HepG2 (cell line): ENCODE measurements around the gene MTCP1.

Experiments used
- CBX5 ChIP-seq: sonication (generic); formaldehyde crosslinking; IDR thresholded peaks from 2 replicates; pipeline ENCODE4 v1.4.0; 2020; ENCODE audit warnings: missing genetic modification reagents, borderline replicate concordance
- ELK4 ChIP-seq: sonication (generic); formaldehyde crosslinking; IDR thresholded peaks from 2 replicates; pipeline ENCODE4 v1.9.0; 2021; ENCODE audit warnings: missing genetic modification reagents, borderline replicate concordance
- MAFG ChIP-seq: sonication (generic); formaldehyde crosslinking; IDR thresholded peaks from 2 replicates; pipeline ENCODE4 v1.5.1; 2020; ENCODE audit warnings: mild to moderate bottlenecking, missing genetic modification reagents
- PAX8 ChIP-seq: sonication (generic); formaldehyde crosslinking; IDR thresholded peaks from 2 replicates; pipeline ENCODE4 v1.8.0; 2022; ENCODE audit warnings: mild to moderate bottlenecking, missing genetic modification reagents, borderline replicate concordance
- ZFP37 ChIP-seq: sonication (generic); formaldehyde crosslinking; IDR thresholded peaks from 2 replicates; pipeline ENCODE4 v1.4.0; 2020; ENCODE audit warnings: missing genetic modification reagents, borderline replicate concordance

DNA sequence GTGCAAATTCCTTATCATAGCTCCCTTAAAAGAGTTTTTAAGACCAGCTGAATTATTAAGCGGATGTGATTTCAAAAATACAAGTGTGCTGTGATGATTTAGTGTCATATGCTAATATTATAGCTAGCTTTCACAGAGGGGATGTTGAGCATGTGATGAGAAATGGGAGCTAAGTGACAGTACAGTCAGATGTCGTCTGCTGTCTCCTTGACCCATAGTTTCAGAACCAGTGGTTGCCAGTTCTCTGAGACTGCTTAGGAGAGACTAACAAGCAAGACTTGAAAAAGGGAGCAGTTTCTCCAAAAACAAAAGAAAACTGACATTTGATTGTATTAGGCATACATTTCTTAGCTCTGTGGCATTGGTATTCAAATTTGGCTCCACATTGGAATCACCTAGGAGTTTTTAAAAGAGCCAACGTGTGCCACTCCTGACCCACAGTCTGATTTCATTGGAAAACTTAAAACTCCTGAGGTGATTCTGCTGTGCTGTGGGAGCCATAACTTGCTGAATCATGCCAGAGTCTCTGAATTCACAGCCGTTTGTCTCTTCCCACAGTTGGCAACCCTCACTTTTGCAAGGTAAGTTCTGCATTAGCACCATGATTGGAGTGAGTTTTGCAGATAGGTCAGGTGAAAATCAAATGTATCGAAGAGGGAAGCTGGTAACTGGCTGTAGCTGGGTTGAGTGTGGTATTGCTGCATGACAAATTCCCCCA is 24.0 kb downstream of the MTCP1 start:
- TF ChIP-seq PAX8 (no peak), ZFP37 (no peak), CBX5 (CRISPR knock-in tag) (no peak), ELK4 (CRISPR knock-in tag) (no peak), MAFG (no peak)
